ENCODE data around the gene ATRNL1. TPM values are rescaled to one million over a fixed set of nuclear protein-coding genes. Genes with fewer than 3 reads are reported as not detected.
"Not testable (repeated sequence)": the region's sequence is repeated elsewhere in the genome, so short reads cannot be mapped to it uniquely, and the experiment has no call there.

Gene ATRNL1
- total RNA-seq, 1 experiment from 2014 or later, result 0.12 TPM

- DNase-seq (ENCODE audit: low read depth), result no peak
These were observed 316.2 kb downstream of the ATRNL1 start for GRCh38 chr10:115409347-115409746.

DNA sequence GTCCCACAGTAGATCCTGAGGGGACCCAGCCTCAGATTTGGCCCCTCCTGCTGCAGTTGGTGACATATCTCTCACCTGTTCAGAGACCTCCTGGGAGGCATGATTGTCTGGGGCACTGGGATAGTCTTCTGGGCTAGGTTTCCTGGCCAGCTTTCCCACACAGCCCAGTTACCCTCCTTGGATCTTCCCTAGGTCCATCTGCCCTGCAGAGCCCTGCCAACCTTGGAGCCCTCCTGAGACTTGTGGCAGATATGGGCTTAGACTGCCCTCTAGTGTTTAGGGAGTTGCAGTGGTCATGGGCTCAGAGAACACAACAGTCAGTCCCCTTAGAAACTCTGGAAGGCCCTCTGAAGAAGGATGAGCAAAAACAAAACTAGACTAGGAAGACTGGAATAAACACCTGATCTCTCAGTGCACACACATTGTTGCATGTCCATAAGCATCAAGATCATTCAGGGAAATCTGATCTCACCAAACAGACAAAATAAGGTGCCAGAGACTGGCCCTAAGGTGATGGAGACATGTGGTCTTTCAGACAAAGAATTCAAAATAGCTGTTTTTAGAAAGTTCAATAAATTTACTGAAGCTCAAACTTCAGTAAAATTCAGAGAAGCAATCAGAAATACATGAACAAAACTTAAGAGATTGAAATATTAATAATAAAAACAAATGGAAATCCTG is 324.6 kb downstream of the ATRNL1 start:
- no peak for DNase-seq (ENCODE audit: low read depth)

DNA sequence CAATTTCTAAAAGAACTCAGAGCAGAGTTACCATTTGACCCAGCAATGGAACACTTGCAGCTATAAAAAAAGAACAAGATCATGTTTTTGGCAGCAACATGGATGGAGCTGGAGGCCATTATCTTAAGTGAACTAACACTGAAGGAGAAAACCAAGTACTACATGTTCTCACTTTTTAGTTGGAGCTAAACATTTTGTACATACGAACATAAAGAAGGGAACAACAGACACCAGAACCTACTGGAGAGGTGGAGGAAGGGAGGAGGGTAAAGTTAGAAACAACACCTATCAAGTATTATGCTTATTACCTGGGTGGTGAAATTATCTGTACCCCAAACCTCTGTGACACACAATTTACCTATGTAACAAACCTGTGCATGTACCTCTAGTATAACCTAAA is 329.5 kb downstream of the ATRNL1 start:
- DNase-seq (ENCODE audit: low read depth), result no peak

GRCh38 chr10:115427611-115428010 is 334.4 kb downstream of the ATRNL1 start:
- DNase-seq (ENCODE audit: low read depth), result no peak

GRCh38 chr10:115432188-115432819 is 339.1 kb downstream of the ATRNL1 start:
- no peak for DNase-seq (ENCODE audit: low read depth)

GRCh38 chr10:115436999-115437398 is 343.8 kb downstream of the ATRNL1 start:
- no peak for DNase-seq (ENCODE audit: low read depth)

GRCh38 chr10:115441907-115442545 is 348.9 kb downstream of the ATRNL1 start:
- DNase-seq (ENCODE audit: low read depth), result no peak

DNA sequence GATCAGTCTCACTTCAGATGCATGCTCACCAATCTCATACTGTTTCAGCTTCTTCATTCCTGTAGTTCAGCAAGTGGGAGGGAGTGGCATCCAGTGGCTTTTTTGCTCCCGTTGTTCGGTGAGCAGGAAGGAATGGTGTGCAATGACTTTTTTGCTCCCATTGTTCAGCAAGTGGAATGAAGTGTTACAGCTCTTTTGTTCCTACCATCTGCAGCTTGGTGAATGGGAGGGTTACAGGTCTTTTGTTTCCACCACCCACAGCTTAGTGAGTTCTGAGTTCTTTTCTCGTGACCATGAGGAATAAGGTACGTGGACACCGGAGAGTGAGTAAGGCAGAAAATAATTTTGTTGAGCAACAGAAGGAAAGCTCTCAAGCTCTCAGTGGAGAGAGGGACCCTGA is 363.6 kb downstream of the ATRNL1 start:
- no peak for DNase-seq (ENCODE audit: low read depth)

GRCh38 chr10:115483294-115483693 is 390.1 kb downstream of the ATRNL1 start:
- DNase-seq (ENCODE audit: low read depth), result no peak

GRCh38 chr10:115491526-115492140 is 398.5 kb downstream of the ATRNL1 start:
- no peak for DNase-seq (ENCODE audit: low read depth)

GRCh38 chr10:115503546-115503945 is 410.4 kb downstream of the ATRNL1 start:
- DNase-seq (ENCODE audit: low read depth), result peak; percentile 0

GRCh38 chr10:115514895-115515294 is 421.7 kb downstream of the ATRNL1 start:
- DNase-seq (ENCODE audit: low read depth), result no peak

- no peak for DNase-seq (ENCODE audit: low read depth)
These were observed 432.0 kb downstream of the ATRNL1 start for GRCh38 chr10:115525141-115525540.

DNA sequence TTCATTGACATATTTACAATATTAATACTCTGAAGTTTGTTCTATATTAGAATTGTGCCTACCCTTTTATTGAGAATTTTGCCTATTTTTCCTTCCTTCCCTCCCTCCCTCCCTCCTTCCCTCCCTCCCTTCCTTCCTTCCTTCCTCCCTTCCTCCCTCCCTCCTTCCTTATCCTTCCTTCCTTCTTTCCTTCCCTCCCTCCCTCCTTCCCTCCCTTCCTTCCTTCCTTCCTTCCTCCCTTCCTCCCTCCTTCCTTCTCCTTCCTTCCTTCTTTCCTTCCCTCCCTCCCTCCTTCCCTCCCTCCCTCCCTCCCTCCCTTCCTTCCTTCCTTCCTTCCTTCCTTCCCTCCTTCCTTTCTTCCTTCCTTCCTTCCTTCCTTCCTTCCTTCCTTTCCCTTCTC is 434.5 kb downstream of the ATRNL1 start:
- not testable (repeated sequence) for DNase-seq (ENCODE audit: low read depth)

DNA sequence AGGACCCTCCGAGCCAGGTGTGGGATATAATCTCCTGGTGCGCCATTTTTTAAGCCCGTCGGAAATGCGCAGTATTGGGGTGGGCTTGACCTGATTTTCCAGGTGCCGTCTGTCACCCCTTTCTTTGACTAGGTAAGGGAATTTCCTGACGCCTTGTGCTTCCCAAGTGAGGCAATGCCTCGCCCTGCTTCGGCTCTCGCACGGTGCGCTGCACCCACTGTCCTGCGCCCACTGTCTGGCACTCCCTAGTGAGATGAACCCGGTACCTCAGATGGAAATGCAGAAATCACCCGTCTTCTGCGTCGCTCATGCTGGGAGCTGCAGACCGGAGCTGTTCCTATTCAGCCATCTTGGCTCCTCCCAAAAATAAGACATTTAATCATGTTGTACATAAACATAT is 443.2 kb downstream of the ATRNL1 start:
- not testable (repeated sequence) for DNase-seq (ENCODE audit: low read depth)

GRCh38 chr10:115539142-115539762 is 446.1 kb downstream of the ATRNL1 start:
- no peak for DNase-seq (ENCODE audit: low read depth)

DNA sequence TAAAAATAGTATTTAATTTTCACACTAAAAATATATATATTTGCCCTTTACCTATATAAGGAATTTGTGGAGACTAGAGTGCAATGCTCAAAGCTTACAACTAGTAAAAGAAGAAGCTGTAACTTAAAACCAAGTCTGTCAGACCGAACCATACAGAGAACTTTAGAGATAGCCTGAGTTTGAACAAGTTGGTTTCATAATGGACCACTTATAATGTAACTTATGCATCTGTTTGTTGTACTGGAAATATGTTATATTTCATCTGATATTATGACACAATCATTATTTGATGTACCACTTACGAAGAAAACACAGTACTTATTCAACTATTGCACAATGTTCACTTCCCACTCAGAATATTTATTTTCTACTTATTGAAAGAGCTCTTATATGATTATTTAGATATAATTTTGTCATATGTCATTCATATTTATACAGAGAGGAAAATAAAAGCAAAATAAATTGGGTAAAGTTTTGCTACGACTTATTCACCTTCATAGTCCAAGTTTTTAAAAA is 462.8 kb downstream of the ATRNL1 start:
- DNase-seq (ENCODE audit: low read depth), result no peak

GRCh38 chr10:115558252-115558651 is 465.1 kb downstream of the ATRNL1 start:
- no peak for DNase-seq (ENCODE audit: low read depth)

DNA sequence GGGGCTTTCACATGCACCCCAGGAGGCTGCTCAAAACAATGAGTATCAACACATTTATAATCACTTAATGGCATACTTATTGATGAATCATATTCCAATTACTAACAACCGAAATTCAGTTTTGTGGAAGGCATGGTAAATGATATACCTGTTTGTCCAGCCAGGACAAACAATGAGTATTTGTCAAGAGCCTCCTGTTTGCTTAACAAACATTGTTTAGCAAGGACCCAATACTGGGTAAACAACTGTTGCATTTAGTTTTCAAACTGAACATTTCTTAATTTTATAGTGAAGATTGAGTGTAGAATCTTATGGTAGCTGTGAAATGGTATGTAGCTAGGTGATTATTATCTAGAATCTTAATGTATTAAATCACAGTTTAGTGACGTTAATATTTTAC is 473.7 kb downstream of the ATRNL1 start:
- DNase-seq (ENCODE audit: low read depth), result no peak

GRCh38 chr10:115572740-115573455 is 479.7 kb downstream of the ATRNL1 start:
- DNase-seq (ENCODE audit: low read depth), result no peak

GRCh38 chr10:115580239-115580638 is 487.1 kb downstream of the ATRNL1 start:
- DNase-seq (ENCODE audit: low read depth), result no peak
